ENCODE measurements around the gene SPG7. TPM values are rescaled to one million over a fixed set of nuclear protein-coding genes. Genes with fewer than 3 reads are reported as not detected.

Gene SPG7
- total RNA-seq, 1 donor from 2014 or later: 119 TPM

DNA sequence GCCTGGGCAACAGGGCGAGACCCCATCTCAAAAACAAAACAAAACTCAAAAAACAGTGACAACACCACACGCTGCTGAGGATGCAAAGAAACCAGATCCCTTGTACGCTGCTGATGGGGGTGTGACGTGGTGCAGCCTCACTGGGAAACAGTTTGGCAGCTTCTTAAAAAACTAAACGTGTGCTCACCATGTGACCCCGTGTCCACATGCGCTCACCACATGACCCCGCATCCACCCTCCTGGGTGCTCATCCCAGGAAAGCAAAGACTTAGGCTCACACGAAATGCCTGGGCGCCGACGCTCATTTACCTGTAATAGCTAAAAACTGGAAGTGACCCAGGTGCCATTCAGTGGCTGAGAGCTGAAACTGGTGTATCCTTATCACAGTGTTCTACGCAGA lies 32.4 kb downstream of the SPG7 start:
- DNase-seq (ENCODE audit: extremely low spot score in 2 of 2): no peak
- intact Hi-C loops (cut with DNase I): no loop called here
- Histone ChIP-seq H3K4me3 (no peak overlapping the region), H3K36me3 (peaks cover 0 to 55% of the 10 kb centered on the region in 2 donors), H3K9me3 (no peaks in the 10 kb centered on the region), H3K27me3 (no peaks in the 10 kb centered on the region), H3K27ac (no peak overlapping the region), H3K4me1 (no peaks in the 10 kb centered on the region)
- TF ChIP-seq POLR2AphosphoS5 (IDR thresholded peaks at IDR 0.05; ENCODE audit: insufficient read depth in 1 of 2, low read depth in 1 of 2) (no peak), POLR2A (IDR thresholded peaks at IDR 0.05) (no peak)
- TF ChIP-seq, protein P1, sequence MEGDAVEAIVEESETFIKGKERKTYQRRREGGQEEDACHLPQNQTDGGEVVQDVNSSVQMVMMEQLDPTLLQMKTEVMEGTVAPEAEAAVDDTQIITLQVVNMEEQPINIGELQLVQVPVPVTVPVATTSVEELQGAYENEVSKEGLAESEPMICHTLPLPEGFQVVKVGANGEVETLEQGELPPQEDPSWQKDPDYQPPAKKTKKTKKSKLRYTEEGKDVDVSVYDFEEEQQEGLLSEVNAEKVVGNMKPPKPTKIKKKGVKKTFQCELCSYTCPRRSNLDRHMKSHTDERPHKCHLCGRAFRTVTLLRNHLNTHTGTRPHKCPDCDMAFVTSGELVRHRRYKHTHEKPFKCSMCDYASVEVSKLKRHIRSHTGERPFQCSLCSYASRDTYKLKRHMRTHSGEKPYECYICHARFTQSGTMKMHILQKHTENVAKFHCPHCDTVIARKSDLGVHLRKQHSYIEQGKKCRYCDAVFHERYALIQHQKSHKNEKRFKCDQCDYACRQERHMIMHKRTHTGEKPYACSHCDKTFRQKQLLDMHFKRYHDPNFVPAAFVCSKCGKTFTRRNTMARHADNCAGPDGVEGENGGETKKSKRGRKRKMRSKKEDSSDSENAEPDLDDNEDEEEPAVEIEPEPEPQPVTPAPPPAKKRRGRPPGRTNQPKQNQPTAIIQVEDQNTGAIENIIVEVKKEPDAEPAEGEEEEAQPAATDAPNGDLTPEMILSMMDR (IDR thresholded peaks at IDR 0.05): no peak

DNA sequence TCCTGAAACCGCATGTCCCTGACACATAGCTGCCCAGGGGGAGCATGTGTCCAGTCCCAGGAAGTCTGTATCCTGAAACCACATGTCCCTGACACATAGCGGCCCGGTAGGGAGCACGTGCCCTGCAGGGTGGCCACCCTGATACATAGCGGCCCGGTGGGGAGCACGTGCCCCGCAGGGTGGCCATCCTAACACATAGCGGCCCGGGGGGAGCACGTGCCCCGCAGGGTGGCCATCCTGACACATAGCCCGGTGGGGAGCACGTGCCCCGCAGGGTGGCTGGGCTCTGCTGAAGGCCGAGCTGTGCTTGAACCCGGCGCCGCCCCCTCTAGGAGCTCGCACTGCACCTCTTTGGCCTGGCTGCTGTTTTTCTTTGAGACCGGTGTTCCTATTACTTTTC lies 33.6 kb downstream of the SPG7 start:
- Histone ChIP-seq H3K4me3 (no peak overlapping the region), H3K27me3 (no peaks in the 10 kb centered on the region), H3K9me3 (no peaks in the 10 kb centered on the region), H3K27ac (no peak overlapping the region), H3K4me1 (no peaks in the 10 kb centered on the region), H3K36me3 (peaks cover 3 to 59% of the 10 kb centered on the region in 2 donors)
- intact Hi-C loops (cut with DNase I): no loop called here
- no peak for DNase-seq (ENCODE audit: extremely low spot score in 2 of 2)
- no peak for TF ChIP-seq POLR2A (IDR thresholded peaks at IDR 0.05)
- TF ChIP-seq POLR2AphosphoS5 (IDR thresholded peaks at IDR 0.05; ENCODE audit: insufficient read depth in 1 of 2, low read depth in 1 of 2): no peak
- TF ChIP-seq, protein P1 (IDR thresholded peaks at IDR 0.05): no peak

DNA sequence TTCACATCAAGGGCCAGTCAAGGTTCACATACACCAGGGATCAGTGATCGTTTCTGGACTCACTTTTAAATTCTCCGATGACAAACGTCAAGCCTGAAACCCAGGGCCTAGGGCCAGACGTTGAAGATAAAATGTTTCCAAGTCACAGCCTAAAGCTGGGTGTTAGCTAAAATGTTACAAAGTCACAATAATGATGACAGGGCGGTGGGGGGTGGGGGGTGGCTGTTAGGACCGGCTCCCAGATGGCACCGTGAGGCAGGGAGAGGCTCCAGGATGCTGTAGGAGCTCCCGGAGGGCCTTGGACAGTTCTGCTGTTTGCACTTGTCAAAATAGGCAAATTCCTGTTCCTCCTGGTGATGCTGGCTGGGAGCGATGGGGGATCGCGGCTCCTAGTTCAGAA lies 35.9 kb downstream of the SPG7 start:
- TF ChIP-seq POLR2A (IDR thresholded peaks at IDR 0.05) (no peak), POLR2AphosphoS5 (IDR thresholded peaks at IDR 0.05; ENCODE audit: insufficient read depth in 1 of 2, low read depth in 1 of 2) (no peak)
- TF ChIP-seq, protein P1 (IDR thresholded peaks at IDR 0.05): no peak
- Histone ChIP-seq H3K36me3 (peaks cover 3 to 65% of the 10 kb centered on the region in 2 donors), H3K27ac (no peak overlapping the region), H3K9me3 (no peaks in the 10 kb centered on the region), H3K27me3 (no peaks in the 10 kb centered on the region), H3K4me3 (no peak overlapping the region), H3K4me1 (no peaks in the 10 kb centered on the region)
- DNase-seq (ENCODE audit: extremely low spot score in 2 of 2): no peak
- intact Hi-C loops (cut with DNase I): no loop called here

GRCh38 chr16:89544713-89545043 lies 36.5 kb downstream of the SPG7 start:
- DNase-seq (ENCODE audit: extremely low spot score in 2 of 2): no peak
- no peaks in the 10 kb centered on the region for H3K27me3 ChIP-seq
- TF ChIP-seq POLR2A (IDR thresholded peaks at IDR 0.05) (no peak), POLR2AphosphoS5 (IDR thresholded peaks at IDR 0.05; ENCODE audit: insufficient read depth in 1 of 2, low read depth in 1 of 2) (no peak)
- TF ChIP-seq, protein P1 (IDR thresholded peaks at IDR 0.05): no peak
- no peak overlapping the region for H3K4me3 ChIP-seq
- H3K36me3 ChIP-seq: peaks cover 3 to 71% of the 10 kb centered on the region in 2 donors
- no peaks in the 10 kb centered on the region for H3K4me1 ChIP-seq
- no peak overlapping the region for H3K27ac ChIP-seq
- intact Hi-C loops (cut with DNase I): no loop called here
- no peaks in the 10 kb centered on the region for H3K9me3 ChIP-seq

- Histone ChIP-seq H3K4me3 (no peak overlapping the region), H3K4me1 (no peaks in the 10 kb centered on the region), H3K27me3 (no peaks in the 10 kb centered on the region), H3K9me3 (no peaks in the 10 kb centered on the region), H3K27ac (no peak overlapping the region), H3K36me3 (peaks cover 3 to 73% of the 10 kb centered on the region in 2 donors)
- no peak for DNase-seq (ENCODE audit: extremely low spot score in 2 of 2)
- TF ChIP-seq POLR2AphosphoS5 (IDR thresholded peaks at IDR 0.05; ENCODE audit: insufficient read depth in 1 of 2, low read depth in 1 of 2): no peak
- no peak for TF ChIP-seq POLR2A (IDR thresholded peaks at IDR 0.05)
- TF ChIP-seq, protein P1 (IDR thresholded peaks at IDR 0.05): no peak
- intact Hi-C loops (cut with DNase I): no loop called here
Measured at GRCh38 chr16:89545044-89545830, 37.0 kb downstream of the SPG7 start.

Data from vagina (tissue), 2 donors.